Bronchial epithelial cell (primary cell): ENCODE results near the gene PCDHAC1. TPM values are rescaled to one million over a fixed set of nuclear protein-coding genes. Genes with fewer than 3 reads are reported as not detected.

Experiments
- DNase-seq: peaks from one replicate; pipeline ENCODE4 v3.0.0-alpha.2; 2010; ENCODE audit warnings: low read depth
- FAIRE-seq: peaks from 2 replicates; lab custom pipeline; 2011; peaks lifted over from hg19 to GRCh38; lab: Jason Lieb, UNC
- H3K27me3 ChIP-seq: 2 replicates; pipeline ENCODE4 v1.5.1; 2011; ENCODE audit warnings: low read length; ENCODE audit not compliant: control insufficient read depth, insufficient read depth
- H3K36me3 ChIP-seq: 2 replicates; pipeline ENCODE4 v1.5.1; 2011; ENCODE audit warnings: low read length; ENCODE audit not compliant: control insufficient read depth, insufficient read depth
- H3K4me3 ChIP-seq: 2 replicates; pipeline ENCODE4 v1.5.1; 2011; ENCODE audit warnings: mild to moderate bottlenecking, low read depth, low read length, control low read depth
- total RNA-seq: library from RNA; depleted of rRNA; stranded (reverse); fragments of >200 nt; gene quantifications from 2 replicates; pipeline ENCODE4 v1.2.1, GENCODE V29; 2014
- TF ChIP-seq, protein P1 (sequence below): IDR thresholded peaks from 2 replicates; pipeline ENCODE4 v1.5.1; 2011; ENCODE audit warnings: mild to moderate bottlenecking, moderate library complexity, low read length, control low read depth, inconsistent platforms; ENCODE audit not compliant: insufficient read depth, severe bottlenecking

PCDHAC1 gene
- total RNA-seq, 1 donor from 2014 or later = 1.6 TPM

DNA sequence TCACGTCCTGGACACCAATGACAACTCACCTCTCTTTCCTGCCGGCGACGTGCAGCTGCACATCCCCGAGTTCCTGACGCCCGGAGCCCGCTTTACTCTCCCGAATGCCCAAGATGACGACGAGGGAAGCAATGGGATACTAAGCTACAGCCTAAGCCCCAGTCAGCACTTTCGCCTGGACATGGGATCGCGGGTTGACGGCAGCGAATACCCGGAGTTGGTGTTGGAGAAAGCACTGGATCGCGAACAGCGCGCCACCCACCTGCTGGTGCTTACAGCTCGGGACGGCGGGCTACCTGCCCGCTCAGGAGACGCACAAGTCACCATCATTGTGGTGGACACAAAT is 1.1 kb downstream of the PCDHAC1 start:
- TF ChIP-seq, protein P1, sequence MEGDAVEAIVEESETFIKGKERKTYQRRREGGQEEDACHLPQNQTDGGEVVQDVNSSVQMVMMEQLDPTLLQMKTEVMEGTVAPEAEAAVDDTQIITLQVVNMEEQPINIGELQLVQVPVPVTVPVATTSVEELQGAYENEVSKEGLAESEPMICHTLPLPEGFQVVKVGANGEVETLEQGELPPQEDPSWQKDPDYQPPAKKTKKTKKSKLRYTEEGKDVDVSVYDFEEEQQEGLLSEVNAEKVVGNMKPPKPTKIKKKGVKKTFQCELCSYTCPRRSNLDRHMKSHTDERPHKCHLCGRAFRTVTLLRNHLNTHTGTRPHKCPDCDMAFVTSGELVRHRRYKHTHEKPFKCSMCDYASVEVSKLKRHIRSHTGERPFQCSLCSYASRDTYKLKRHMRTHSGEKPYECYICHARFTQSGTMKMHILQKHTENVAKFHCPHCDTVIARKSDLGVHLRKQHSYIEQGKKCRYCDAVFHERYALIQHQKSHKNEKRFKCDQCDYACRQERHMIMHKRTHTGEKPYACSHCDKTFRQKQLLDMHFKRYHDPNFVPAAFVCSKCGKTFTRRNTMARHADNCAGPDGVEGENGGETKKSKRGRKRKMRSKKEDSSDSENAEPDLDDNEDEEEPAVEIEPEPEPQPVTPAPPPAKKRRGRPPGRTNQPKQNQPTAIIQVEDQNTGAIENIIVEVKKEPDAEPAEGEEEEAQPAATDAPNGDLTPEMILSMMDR = no peak
- DNase-seq (peak; percentile 10), FAIRE-seq (no peak)
- peak overlapping the region; percentile 41 for H3K4me3 ChIP-seq
- peaks cover 13% of the 10 kb centered on the region for H3K27me3 ChIP-seq
- no peaks in the 10 kb centered on the region for H3K36me3 ChIP-seq

DNA sequence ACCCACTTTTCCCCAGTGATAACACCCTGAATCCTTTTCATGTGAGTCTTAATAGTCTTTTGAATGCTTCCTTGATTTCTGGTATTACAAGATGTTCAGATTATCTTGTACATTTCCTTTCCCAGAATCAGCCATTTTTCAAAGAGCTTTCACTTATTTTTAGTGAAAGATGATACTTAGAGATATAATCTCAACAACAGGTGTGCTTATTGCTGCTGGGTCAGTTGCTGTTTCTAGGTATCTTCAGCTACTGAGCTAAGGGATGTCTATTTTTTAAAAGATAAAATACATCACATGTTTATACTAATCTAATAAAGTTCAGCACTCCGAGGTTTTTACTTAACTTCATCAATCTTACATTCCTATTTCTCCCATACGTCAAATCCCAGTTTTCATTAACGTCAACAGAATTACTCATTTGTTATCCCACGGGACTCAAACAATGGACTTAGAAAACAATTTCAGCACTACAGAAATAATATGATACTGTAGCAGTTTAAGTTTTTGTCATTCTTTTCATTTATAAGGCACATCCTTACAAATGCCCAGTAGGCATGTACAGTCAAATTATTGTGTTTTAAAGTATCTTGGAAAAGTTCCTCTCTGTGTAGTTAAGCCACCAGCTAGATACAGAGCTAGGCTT is 9.0 kb downstream of the PCDHAC1 start:
- TF ChIP-seq, protein P1 = no peak
- no peaks in the 10 kb centered on the region for H3K36me3 ChIP-seq
- FAIRE-seq (no peak), DNase-seq (no peak)
- no peaks in the 10 kb centered on the region for H3K27me3 ChIP-seq
- H3K4me3 ChIP-seq = no peak overlapping the region

DNA sequence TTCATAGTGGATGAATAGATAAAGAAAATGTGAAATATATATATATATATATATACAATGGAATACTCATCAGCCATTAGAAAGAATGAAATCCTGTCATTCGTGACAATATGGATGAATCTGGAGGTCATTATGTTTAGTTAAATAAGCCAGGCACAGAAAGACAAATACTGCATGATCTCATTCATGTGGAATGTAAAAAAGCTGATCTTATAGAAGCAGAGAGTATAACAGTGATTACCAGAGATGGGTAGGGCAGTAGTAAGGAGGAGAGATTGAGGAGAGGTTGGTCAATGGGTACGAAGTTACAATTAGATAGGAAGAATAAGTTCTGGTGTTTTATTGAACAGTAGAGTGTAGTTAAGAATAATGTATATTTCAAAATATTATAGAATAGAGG is 20.5 kb downstream of the PCDHAC1 start:
- TF ChIP-seq, protein P1 = no peak
- DNase-seq (peak; percentile 26), FAIRE-seq (no peak)

DNA sequence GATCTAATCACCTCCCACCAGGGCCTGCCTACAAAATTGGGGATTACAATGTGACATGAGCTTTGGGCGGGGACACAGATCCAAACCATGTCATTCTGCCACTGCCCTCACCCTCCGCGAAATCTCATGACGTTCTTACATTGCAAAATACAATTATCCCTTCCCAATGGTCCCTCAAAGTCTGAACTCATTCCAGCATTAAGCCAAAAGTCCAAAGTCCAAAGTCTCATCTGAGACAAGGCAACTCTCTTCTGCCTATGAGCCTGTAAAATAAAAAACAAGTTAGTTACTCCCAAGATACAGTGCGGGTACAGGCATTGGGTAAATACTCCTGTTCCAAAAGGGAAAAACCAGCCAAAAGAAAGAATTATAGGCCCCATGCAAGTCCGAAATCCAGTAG is 25.5 kb downstream of the PCDHAC1 start:
- TF ChIP-seq, protein P1 = no peak
- H3K27me3 ChIP-seq = no peaks in the 10 kb centered on the region
- H3K4me3 ChIP-seq = no peak overlapping the region
- FAIRE-seq (no peak), DNase-seq (no peak)
- H3K36me3 ChIP-seq = no peaks in the 10 kb centered on the region

More for the DNA sequence above, 20.5 kb downstream of the PCDHAC1 start:
- Histone ChIP-seq H3K27me3 (no peaks in the 10 kb centered on the region), H3K4me3 (no peak overlapping the region), H3K36me3 (no peaks in the 10 kb centered on the region)

DNA sequence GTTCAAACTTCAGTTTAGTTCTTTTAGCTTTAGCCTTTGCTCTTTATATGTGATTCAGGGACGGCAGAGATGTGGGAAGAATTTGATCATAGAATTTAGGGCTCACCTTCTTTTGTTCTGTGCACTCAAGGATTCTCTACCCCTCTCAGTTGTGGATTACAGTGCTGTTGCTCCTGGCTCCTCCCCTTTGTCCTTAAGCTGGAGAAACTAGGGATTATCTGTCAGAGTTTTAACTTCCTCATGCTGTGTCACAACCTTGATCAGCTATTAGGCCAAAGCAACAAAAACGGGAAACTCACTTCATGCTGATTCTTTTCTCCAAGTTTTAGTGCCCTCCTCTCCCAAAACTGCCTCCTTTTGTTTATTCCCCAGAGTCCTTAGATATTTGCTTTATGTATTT is 27.1 kb downstream of the PCDHAC1 start:
- DNase-seq = no peak
- H3K27me3 ChIP-seq = no peaks in the 10 kb centered on the region
- H3K36me3 ChIP-seq = no peaks in the 10 kb centered on the region
- TF ChIP-seq, protein P1 = no peak
- H3K4me3 ChIP-seq = no peak overlapping the region
- no peak for FAIRE-seq

DNA sequence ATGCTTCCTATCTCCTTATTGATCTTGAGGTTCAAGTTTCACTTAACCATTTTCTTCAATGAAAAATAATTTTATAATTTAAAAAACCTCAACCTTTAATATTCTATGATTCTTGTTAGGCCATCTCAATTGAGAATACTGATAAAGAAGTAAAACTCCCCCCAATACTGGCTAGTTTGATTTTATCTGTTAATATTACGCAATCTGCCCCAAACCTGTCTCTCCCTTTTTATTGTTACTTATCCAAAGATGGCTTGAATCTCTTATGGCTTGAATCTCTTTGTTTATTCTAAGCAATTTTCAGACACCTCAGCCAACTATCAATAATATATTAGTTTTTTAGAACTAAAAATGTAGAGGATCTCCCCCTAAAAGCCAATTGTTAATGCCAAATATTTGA is 36.1 kb downstream of the PCDHAC1 start:
- H3K4me3 ChIP-seq = no peak overlapping the region
- DNase-seq = no peak
- TF ChIP-seq, protein P1 = no peak
- H3K36me3 ChIP-seq = no peaks in the 10 kb centered on the region
- FAIRE-seq = no peak
- no peaks in the 10 kb centered on the region for H3K27me3 ChIP-seq
